Uterus (tissue), 4 donors: Measurements from ENCODE around the gene PTPRN2. TPM values are rescaled to one million over a fixed set of nuclear protein-coding genes. Genes with fewer than 3 reads are reported as not detected.

ENCODE experiments used
- DNase-seq, 2 donors: peaks; one replicate each; pipeline ENCODE4 v3.0.0-alpha.2; 2019 to 2020
- H3K27ac ChIP-seq, 2 donors: fragments of 200-600 bp; sonication (generic); 1 replicate in 1 of 2; 2 replicates in 1 of 2; pipeline ENCODE4 v1.5.1; 2016 to 2018
- H3K27me3 ChIP-seq, 2 donors: fragments of 200-600 bp; sonication (generic); one replicate each; pipeline ENCODE4 v1.5.1; 2018 to 2019; ENCODE audit warnings: control low read depth in 1 of 2
- H3K36me3 ChIP-seq, 2 donors: fragments of 200-600 bp; sonication (generic); one replicate each; pipeline ENCODE4 v1.5.1; 2019; ENCODE audit warnings: control low read depth in 1 of 2
- H3K4me1 ChIP-seq, 2 donors: fragments of 200-600 bp; sonication (generic); one replicate each; pipeline ENCODE4 v1.5.1; 2018 to 2019; ENCODE audit warnings: control low read depth in 1 of 2
- H3K4me3 ChIP-seq, 2 donors: fragments of 200-600 bp; sonication (generic); 1 replicate in 1 of 2; 2 replicates in 1 of 2; pipeline ENCODE4 v1.5.1; 2018 to 2019; ENCODE audit warnings: mild to moderate bottlenecking in 1 of 2
- H3K9me3 ChIP-seq, 2 donors: fragments of 200-600 bp; sonication (generic); one replicate each; pipeline ENCODE4 v1.5.1; 2019; ENCODE audit warnings: control low read depth in 1 of 2
- CTCF ChIP-seq, 4 experiments: fragments of 200-600 bp in 2 of 4; fragments of 450-650 bp in 2 of 4; sonication (generic) in 2 of 4; IDR thresholded peaks; one replicate each; pipeline ENCODE4 v1.5.1; 2016 to 2019; ENCODE audit warnings: antibody characterized with exemption in 4 of 4, mild to moderate bottlenecking in 2 of 4, moderate library complexity in 1 of 4
- POLR2A ChIP-seq, 2 donors: fragments of 450-650 bp; IDR thresholded peaks; one replicate each; pipeline ENCODE4 v1.6.1; 2016; ENCODE audit warnings: antibody characterized with exemption in 2 of 2, mild to moderate bottlenecking in 1 of 2, moderate library complexity in 1 of 2
- intact Hi-C: fragments of 100-400 bp; cut with DNase I; formaldehyde crosslinking; loops from one replicate; pipeline ENCODE4 v1.15.1; 2023; ENCODE audit warnings: low total_unique reads
- total RNA-seq, 4 donors: library from RNA; depleted of rRNA in 3 of 4; stranded (reverse); fragments of >200 nt in 3 of 4; gene quantifications; one replicate each; pipeline versions ENCODE4 v1.1.0 to v1.2.4, GENCODE V29; 2014 to 2023
- donor health status: DM: yes; HTN: yes; CAD: no.

Gene PTPRN2
- total RNA-seq, 4 donors from 2014 or later: 1.2 to 5.2 (median 2.3) TPM

- Histone ChIP-seq H3K9me3 (no peaks in the 10 kb centered on the region), H3K4me1 (no peaks in the 10 kb centered on the region), H3K27ac (no peak overlapping the region), H3K27me3 (no peaks in the 10 kb centered on the region), H3K4me3 (no peak overlapping the region), H3K36me3 (no peaks in the 10 kb centered on the region)
- no peak for TF ChIP-seq POLR2A (IDR thresholded peaks at IDR 0.05)
- TF ChIP-seq CTCF (IDR thresholded peaks at IDR 0.05): no peak
- intact Hi-C loops: no loop called here
- no peak for DNase-seq
These were observed 565.8 kb downstream of the PTPRN2 start for GRCh38 chr7:158021836-158022235.

GRCh38 chr7:158020706-158021095 is 566.9 kb downstream of the PTPRN2 start:
- DNase-seq: no peak

GRCh38 chr7:158019726-158020705 is 567.6 kb downstream of the PTPRN2 start:
- TF ChIP-seq CTCF (IDR thresholded peaks at IDR 0.05) (no peak), POLR2A (IDR thresholded peaks at IDR 0.05) (no peak)
- no peaks in the 10 kb centered on the region for H3K9me3 ChIP-seq
- H3K36me3 ChIP-seq: no peaks in the 10 kb centered on the region
- peaks cover 0 to 7% of the 10 kb centered on the region in 2 donors for H3K4me1 ChIP-seq
- H3K27ac ChIP-seq: no peak overlapping the region
- no peaks in the 10 kb centered on the region for H3K27me3 ChIP-seq
- DNase-seq: no peak
- intact Hi-C loops: no loop called here
- no peak overlapping the region for H3K4me3 ChIP-seq

More at GRCh38 chr7:158020706-158021095, 566.9 kb downstream of the PTPRN2 start:
- Histone ChIP-seq H3K27me3 (no peaks in the 10 kb centered on the region), H3K36me3 (no peaks in the 10 kb centered on the region), H3K27ac (no peak overlapping the region), H3K4me1 (peaks cover 0 to 7% of the 10 kb centered on the region in 2 donors), H3K9me3 (no peaks in the 10 kb centered on the region), H3K4me3 (no peak overlapping the region)
- intact Hi-C loops: no loop called here
- no peak for TF ChIP-seq POLR2A (IDR thresholded peaks at IDR 0.05)
- no peak for TF ChIP-seq CTCF (IDR thresholded peaks at IDR 0.05)

GRCh38 chr7:158018971-158019645 is 568.5 kb downstream of the PTPRN2 start:
- Histone ChIP-seq H3K9me3 (no peaks in the 10 kb centered on the region), H3K36me3 (no peaks in the 10 kb centered on the region), H3K4me3 (no peak overlapping the region), H3K27ac (no peak overlapping the region), H3K4me1 (peaks cover 0 to 7% of the 10 kb centered on the region in 2 donors), H3K27me3 (no peaks in the 10 kb centered on the region)
- TF ChIP-seq POLR2A (IDR thresholded peaks at IDR 0.05) (no peak), CTCF (IDR thresholded peaks at IDR 0.05) (no peak)
- DNase-seq: no peak
- intact Hi-C loops: no loop called here
